ENCODE results near the gene SLC12A2.

The SLC12A2 gene

GRCh38 chr5:128216860-128217531, 133.4 kb downstream of the SLC12A2 start:
- no peak for TF ChIP-seq CTCF (IDR thresholded peaks at IDR 0.05; ENCODE audit: low read depth, low read length)
- no peak overlapping the region for H3K4me3 ChIP-seq (ENCODE audit: low read depth, low read length)

- H3K4me3 ChIP-seq (ENCODE audit: low read depth, low read length) = no peak overlapping the region
- TF ChIP-seq CTCF (IDR thresholded peaks at IDR 0.05; ENCODE audit: low read depth, low read length) = no peak
These were observed 137.3 kb downstream of the SLC12A2 start for GRCh38 chr5:128220841-128221240.

- TF ChIP-seq CTCF (IDR thresholded peaks at IDR 0.05; ENCODE audit: low read depth, low read length) = no peak
- no peak overlapping the region for H3K4me3 ChIP-seq (ENCODE audit: low read depth, low read length)
These were observed 140.8 kb downstream of the SLC12A2 start for GRCh38 chr5:128224336-128224735.

GRCh38 chr5:128225245-128226030, 141.9 kb downstream of the SLC12A2 start:
- no peak for TF ChIP-seq CTCF (IDR thresholded peaks at IDR 0.05; ENCODE audit: low read depth, low read length)
- H3K4me3 ChIP-seq (ENCODE audit: low read depth, low read length) = no peak overlapping the region

GRCh38 chr5:128228008-128228407, 144.4 kb downstream of the SLC12A2 start:
- TF ChIP-seq CTCF (IDR thresholded peaks at IDR 0.05; ENCODE audit: low read depth, low read length) = no peak
- no peak overlapping the region for H3K4me3 ChIP-seq (ENCODE audit: low read depth, low read length)

- no peak for TF ChIP-seq CTCF (IDR thresholded peaks at IDR 0.05; ENCODE audit: low read depth, low read length)
- H3K4me3 ChIP-seq (ENCODE audit: low read depth, low read length) = no peak overlapping the region
These were observed 145.0 kb downstream of the SLC12A2 start for GRCh38 chr5:128228521-128228920.
